A549 (cell line): ENCODE measurements around the gene COL2A1.

Experiments used
- CBX8 ChIP-seq: fragments of 200-600 bp; sonication (generic); IDR thresholded peaks from 2 replicates; pipeline ENCODE4 v1.6.1; 2016
- CTCF ChIP-seq: fragments of >200 bp; sonication (Bioruptor Twin); formaldehyde crosslinking; IDR thresholded peaks from 3 replicates; pipeline ENCODE4 v1.5.1; 2016
- MAFK ChIP-seq: fragments of 450-650 bp; IDR thresholded peaks from 2 replicates; pipeline ENCODE4 v1.6.1; 2014; ENCODE audit not compliant: partially characterized antibody
- MAZ ChIP-seq: fragments of 150-350 bp; IDR thresholded peaks from 2 replicates; pipeline ENCODE4 v1.6.1; 2014; ENCODE audit warnings: antibody characterized with exemption, low read depth, low read length, borderline replicate concordance
- MYC ChIP-seq: IDR thresholded peaks from 2 replicates; pipeline ENCODE4 v1.6.1; 2012; ENCODE audit warnings: mild to moderate bottlenecking, inconsistent platforms, low read length, improper control_type of control experiment, borderline replicate concordance
- NR3C1 ChIP-seq: fragments of >200 bp; sonication (Bioruptor Twin); formaldehyde crosslinking; IDR thresholded peaks from 3 replicates; pipeline ENCODE4 v1.6.1; 2017
- PHF8 ChIP-seq: fragments of 200-600 bp; sonication (generic); IDR thresholded peaks from 2 replicates; pipeline ENCODE4 v1.6.1; 2016; ENCODE audit warnings: low read depth, mild to moderate bottlenecking, antibody characterized with exemption, moderate library complexity, borderline replicate concordance
- POLR2A ChIP-seq: IDR thresholded peaks from 2 replicates; pipeline ENCODE4 v1.6.1; 2012; ENCODE audit warnings: mild to moderate bottlenecking, low read length
- RAD21 ChIP-seq, 2 experiments: fragments of >200 bp in 1 of 2; sonication (Bioruptor Twin) in 1 of 2; formaldehyde crosslinking in 1 of 2; IDR thresholded peaks in 1 of 2; conservative IDR thresholded peaks in 1 of 2; 2 replicates in 1 of 2; 3 replicates in 1 of 2; pipeline ENCODE4 v1.6.1; 2012 to 2018; ENCODE audit warnings: inconsistent platforms in 1 of 2
- RFX5 ChIP-seq: fragments of 450-650 bp; IDR thresholded peaks from 2 replicates; pipeline ENCODE4 v1.7.1; 2014; ENCODE audit warnings: antibody characterized with exemption, mild to moderate bottlenecking, moderate library complexity
- SREBF2 ChIP-seq: fragments of 450-650 bp; IDR thresholded peaks from 2 replicates; pipeline ENCODE4 v1.6.1; 2014; ENCODE audit warnings: mild to moderate bottlenecking, moderate library complexity
- USF2 ChIP-seq: fragments of 450-650 bp; IDR thresholded peaks from 2 replicates; pipeline ENCODE4 v1.6.1; 2014; ENCODE audit warnings: antibody characterized with exemption
- TF ChIP-seq, protein P1 (sequence below): IDR thresholded peaks from 2 replicates; pipeline ENCODE4 v1.6.1; 2012; ENCODE audit warnings: low read depth, borderline replicate concordance

- no peak for TF ChIP-seq RAD21 (conservative IDR thresholded peaks at IDR 0.05 in 1 of 2, IDR thresholded peaks at IDR 0.05 in 1 of 2)
- no peak for TF ChIP-seq CTCF
- TF ChIP-seq MAZ = no peak
- TF ChIP-seq PHF8 = no peak
- no peak for TF ChIP-seq NR3C1
- no peak for TF ChIP-seq RFX5
- no peak for TF ChIP-seq MAFK
- no peak for TF ChIP-seq POLR2A
- no peak for TF ChIP-seq MYC
- no peak for TF ChIP-seq CBX8
- no peak for TF ChIP-seq USF2
- TF ChIP-seq SREBF2 = no peak
- TF ChIP-seq, protein P1, sequence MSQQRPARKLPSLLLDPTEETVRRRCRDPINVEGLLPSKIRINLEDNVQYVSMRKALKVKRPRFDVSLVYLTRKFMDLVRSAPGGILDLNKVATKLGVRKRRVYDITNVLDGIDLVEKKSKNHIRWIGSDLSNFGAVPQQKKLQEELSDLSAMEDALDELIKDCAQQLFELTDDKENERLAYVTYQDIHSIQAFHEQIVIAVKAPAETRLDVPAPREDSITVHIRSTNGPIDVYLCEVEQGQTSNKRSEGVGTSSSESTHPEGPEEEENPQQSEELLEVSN = no peak
Observed at GRCh38 chr12:47962198-47962597, 42.1 kb downstream of the COL2A1 start.
